NOMO-1 treated with DMSO at 0.1 percent for 48 hours (cell line): ENCODE measurements around the gene DOCK7.

Experiments used
- DNase-seq: peaks from one replicate; lab custom pipeline; 2025; ENCODE audit not compliant: unreplicated experiment; lab: John Stamatoyannopoulos, UW

DOCK7 gene

GRCh38 chr1:62467092-62467491 lies 221.1 kb downstream of the DOCK7 start:
- no peak for DNase-seq

DNA sequence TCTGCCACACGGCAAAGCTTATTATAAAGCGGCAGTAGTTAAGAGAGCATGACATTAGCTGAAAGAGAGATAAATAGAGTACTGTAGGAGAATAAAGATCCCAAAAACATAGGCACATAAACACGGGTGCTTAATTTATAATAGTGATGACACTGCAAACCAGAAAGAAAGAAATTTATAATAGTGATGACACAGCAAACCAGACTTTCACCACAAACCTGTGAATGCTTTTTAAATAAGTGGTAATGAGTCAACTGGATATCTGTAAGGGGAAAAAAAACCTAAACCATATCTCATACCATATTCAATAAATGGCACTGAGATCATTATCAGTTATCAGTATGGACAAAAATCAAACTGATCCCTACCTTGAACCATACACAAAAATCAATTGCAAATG lies 225.8 kb downstream of the DOCK7 start:
- peak; percentile 14 for DNase-seq

GRCh38 chr1:62457955-62458354 lies 230.2 kb downstream of the DOCK7 start:
- no peak for DNase-seq

DNA sequence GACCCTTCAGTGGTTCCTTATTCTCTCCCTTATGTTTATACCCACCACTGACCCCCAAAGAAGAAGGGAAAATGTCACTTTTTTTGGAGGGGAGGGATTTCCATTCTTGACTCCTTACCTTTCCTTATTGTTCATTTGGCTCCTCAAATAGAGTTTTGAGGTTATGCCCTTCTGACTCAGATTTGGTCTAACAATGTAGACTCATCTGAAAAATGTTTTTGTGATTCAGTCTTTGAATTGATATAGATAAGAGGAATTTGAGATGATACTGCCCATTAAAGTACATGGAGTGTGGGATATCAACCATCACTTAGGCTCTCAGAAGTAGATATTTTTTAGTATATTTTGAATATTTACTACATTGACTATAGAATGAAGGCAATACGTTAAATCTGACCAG lies 235.2 kb downstream of the DOCK7 start:
- no peak for DNase-seq

DNA sequence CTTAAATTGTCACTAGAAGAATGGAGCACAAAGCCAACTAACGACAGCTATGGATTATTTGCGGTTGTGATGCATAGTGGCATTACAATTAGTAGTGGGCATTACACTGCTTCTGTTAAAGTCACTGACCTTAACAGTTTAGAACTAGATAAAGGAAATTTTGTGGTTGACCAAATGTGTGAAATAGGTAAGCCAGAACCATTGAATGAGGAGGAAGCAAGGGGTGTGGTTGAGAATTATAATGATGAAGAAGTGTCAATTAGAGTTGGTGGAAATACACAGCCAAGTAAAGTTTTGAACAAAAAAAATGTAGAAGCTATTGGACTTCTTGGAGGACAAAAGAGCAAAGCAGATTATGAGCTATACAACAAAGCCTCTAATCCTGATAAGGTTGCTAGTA lies 237.9 kb downstream of the DOCK7 start:
- DNase-seq, result no peak

DNA sequence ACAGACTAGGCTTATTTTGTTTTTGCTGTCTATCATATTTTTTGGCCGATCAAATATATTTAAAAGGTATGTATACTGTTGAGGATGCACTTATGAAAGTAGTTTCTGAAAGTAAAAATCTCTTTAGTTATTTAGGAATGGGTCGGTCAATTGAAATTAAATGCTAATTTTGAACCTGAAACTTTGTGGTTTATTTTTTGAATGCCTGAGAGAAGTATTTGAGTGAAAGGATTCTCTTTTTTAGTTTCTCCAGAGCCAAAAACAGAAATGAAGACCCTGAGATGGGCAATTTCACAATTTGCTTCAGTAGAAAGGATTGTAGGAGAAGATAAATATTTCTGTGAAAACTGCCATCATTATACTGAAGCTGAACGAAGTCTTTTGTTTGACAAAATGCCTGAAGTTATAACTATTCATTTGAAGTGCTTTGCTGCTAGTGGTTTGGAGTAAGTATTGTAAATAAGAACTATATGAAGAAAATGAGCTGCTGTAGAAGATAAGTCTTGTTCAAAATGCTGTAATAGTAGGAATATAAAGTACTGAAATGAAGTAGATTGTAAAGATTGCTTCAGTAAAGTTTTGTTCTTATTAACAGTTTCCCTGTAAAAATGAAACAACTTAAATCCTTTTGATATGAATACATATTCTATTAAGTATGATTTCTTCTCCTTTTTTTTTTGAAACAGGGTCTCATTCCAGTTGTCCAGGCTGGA lies 239.8 kb downstream of the DOCK7 start:
- DNase-seq, result no peak

DNA sequence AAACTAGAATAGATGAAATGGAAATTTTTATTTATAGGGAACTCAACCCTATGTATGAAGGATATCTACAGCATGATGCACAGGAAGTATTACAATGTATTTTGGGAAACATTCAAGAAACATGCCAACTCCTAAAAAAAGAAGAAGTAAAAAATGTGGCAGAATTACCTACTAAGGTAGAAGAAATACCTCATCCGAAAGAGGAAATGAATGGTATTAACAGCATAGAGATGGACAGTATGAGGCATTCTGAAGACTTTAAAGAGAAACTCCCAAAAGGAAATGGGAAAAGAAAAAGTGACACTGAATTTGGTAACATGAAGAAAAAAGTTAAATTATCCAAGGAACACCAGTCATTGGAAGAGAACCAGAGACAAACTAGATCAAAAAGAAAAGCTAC lies 243.5 kb downstream of the DOCK7 start:
- DNase-seq, result no peak

DNA sequence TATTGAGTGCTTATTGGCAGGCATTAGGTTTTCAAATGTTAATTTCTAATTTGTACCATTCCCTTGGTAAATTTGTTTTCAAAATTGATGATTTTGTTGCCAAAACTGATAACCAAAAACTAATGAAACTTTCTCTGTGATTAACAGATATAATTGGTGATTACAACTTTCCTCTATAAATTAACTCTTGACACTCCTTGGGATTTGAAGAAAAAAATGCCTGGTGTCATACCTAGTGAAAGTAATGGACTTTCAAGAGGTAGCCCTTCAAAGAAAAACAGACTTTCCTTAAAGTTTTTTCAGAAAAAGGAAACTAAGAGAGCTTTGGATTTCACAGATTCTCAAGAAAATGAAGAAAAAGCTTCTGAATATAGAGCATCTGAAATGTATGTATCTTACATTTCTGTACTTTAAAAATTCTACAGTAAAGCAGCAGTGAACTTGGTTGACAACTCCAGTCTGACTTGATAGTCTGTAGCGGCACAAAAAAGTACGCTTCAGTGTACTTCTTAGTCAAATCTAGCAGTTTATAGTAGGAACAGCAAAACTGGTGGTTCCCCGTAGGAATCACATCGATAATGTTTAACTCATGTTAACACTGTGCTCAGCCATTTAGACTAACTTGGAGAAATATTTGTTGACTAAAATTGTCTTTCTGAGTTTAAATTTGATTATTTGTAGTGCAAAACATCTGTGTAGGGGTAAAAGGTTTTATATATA lies 248.4 kb downstream of the DOCK7 start:
- DNase-seq, result no peak

DNA sequence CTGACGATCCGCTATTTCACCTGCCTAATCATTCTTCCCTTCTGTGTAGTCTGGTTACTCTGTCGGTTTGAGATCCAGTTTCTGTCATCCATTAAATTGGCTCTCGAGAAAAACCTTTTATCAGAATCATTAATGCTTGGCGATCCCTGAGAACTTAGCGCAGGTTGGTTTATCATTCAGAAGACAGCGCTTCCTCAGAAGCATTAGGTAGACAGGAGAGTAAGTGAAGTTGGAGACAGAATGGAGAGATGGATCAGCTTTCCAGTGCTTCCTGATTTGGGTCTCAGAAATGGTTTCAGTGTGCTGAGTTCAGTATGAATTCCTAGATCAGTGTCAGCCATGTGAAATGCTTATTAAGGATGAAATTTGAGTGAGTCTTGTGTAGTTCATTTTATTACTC lies 250.0 kb downstream of the DOCK7 start:
- no peak for DNase-seq

- DNase-seq, result peak; percentile 33
Observed at GRCh38 chr1:62437273-62437940, 250.8 kb downstream of the DOCK7 start.

- DNase-seq, result peak; percentile 99
Observed at GRCh38 chr1:62436466-62437272, 251.5 kb downstream of the DOCK7 start, which contains the start of gene USP1. TSS of gene USP1 (plus strand) at chr1:62437049. CDS start at chr1:62439868, 2,819 bp downstream.

DNA sequence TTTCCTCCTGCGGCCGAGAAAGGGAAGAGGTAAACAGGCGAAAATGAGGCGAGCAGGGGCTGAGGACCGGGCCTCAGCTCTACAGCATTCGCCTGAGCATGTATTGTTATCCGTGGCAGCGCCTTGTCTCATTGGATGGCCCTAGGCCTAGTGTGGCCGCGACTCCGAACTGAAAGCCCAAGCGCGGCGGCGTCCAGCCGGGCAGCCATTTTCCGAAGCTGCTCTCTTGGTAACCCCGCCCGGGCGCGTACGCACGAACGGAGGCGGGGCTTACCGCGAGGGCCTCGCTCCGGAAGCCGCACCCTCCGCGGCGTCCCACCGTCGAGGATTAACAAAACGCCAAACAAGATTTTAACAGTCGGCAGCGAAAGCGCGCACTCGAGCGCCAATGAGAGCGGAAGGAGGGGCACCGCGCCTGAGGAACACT lies 252.1 kb downstream of the DOCK7 start:
- no peak for DNase-seq

- DNase-seq, result no peak
Observed at GRCh38 chr1:62435231-62436038, 252.8 kb downstream of the DOCK7 start.

- DNase-seq, result no peak
Observed at GRCh38 chr1:62434618-62435001, 253.6 kb downstream of the DOCK7 start.

DNA sequence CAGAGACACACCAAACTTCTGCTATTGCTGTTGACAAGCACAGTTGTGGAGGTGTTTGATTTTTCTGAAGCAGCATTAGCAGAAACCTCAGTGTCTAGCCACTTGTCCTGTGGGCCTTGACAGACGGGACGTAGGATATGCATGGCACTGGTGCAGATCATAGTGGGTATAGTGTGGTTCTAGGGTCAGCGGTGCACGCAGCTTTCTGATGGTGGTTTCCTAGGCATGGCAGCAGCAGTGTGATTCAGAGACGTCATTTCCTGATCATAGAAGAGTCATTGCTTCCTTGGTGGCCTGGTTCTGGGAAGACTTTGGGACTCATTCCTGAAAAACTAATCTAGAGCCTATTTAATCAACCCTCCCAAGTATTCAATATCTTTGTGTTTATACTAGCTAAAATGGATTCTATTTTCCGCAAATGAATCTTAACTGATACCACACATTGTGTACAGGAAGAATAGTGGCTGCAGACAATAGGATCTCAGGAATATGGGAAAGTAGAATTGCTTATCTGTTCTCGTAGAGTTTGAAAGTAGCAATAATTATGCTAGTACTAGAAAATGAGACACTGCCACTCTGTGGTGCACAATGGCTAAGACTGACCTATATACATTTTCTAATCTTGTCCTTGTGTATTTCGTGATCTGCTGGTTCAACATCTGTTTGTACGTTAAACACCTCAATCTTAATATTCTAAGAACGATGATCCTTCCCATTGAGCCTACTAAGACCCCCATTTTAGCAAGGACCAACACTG lies 254.1 kb downstream of the DOCK7 start:
- DNase-seq, result peak; percentile 22

DNA sequence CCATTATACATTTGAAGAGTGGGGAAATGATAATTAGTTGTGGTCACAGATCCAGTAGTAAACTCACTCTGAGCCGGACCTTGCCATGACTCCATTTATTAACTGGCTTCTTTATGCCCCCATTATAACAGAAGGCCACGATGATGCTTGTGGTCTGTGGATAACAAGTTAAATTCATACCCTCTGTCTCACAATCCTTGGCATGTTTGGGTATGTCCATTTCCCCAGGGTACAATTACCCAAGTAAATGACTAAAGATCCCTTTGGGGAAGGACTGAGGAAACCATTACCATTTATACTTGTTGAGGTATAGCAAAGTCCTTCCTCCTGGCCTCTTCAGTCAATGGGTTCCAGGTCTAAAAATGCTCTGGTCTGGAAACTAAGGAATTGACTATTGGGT lies 258.6 kb downstream of the DOCK7 start:
- no peak for DNase-seq

- no peak for DNase-seq
Observed at GRCh38 chr1:62428351-62428750, 259.8 kb downstream of the DOCK7 start.

DNA sequence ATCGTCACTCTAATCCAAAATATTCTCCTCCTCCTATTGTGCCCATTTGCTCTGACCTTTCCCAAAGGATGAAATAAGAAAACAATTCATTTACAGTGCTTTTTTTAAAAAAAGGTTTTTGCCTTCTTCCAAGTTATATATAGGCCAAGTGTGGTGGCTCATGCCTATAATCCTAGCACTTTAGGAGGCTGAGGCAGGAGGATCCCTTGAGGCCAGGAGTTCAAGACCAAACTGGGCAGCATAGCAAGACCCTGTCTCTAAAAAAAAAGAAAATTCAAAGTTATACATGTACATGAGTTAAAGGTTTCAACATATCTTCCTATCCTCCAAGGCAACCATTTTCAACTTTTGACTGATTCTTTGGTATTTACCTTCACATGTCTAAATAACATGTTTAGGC lies 261.4 kb downstream of the DOCK7 start:
- DNase-seq, result no peak

GRCh38 chr1:62426237-62426636 lies 261.9 kb downstream of the DOCK7 start:
- no peak for DNase-seq

DNA sequence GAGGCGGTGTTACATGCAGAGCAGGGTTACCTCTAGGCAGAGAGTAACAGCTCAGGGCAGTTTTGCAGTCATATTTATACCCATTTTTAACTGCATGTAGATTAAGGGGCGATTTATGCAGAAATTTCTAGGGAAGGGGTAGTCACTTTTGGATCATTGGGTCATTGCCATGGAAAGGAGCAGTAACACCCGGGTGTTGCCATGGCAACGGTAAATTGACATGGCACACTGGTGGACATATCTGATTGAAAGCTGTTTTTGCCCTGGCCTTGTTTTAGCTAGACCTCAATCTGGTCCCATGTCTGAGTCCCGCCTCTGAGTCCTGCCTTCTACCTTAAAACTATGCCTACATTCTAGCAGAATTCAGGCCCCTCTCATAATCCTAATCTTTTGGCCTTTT lies 263.1 kb downstream of the DOCK7 start:
- no peak for DNase-seq
